Left renal cortex interstitium (tissue), 4 donors: ENCODE data around the gene RMC1. TPM values are rescaled to one million over a fixed set of nuclear protein-coding genes. Genes with fewer than 3 reads are reported as not detected.
"Not testable (repeated sequence)": the region's sequence is repeated elsewhere in the genome, so short reads cannot be mapped to it uniquely, and the experiment has no call there.

Experiments used
- DNase-seq, 4 donors: peaks; one replicate each; pipeline ENCODE4 v3.0.0-alpha.2; 2013; ENCODE audit warnings: low read depth in 4 of 4, low spot score in 2 of 4, missing footprints in 1 of 4
- polyA plus RNA-seq, 4 donors: library from polyadenylated mRNA; unstranded; fragments of 120-200 nt; gene quantifications; one replicate each; pipeline ENCODE4 v1.2.1, GENCODE V29; 2013; ENCODE audit not compliant: insufficient read length in 4 of 4

RMC1 gene
- polyA plus RNA-seq, 4 donors, result 22.1 to 26.6 (median 23.9) TPM

DNA sequence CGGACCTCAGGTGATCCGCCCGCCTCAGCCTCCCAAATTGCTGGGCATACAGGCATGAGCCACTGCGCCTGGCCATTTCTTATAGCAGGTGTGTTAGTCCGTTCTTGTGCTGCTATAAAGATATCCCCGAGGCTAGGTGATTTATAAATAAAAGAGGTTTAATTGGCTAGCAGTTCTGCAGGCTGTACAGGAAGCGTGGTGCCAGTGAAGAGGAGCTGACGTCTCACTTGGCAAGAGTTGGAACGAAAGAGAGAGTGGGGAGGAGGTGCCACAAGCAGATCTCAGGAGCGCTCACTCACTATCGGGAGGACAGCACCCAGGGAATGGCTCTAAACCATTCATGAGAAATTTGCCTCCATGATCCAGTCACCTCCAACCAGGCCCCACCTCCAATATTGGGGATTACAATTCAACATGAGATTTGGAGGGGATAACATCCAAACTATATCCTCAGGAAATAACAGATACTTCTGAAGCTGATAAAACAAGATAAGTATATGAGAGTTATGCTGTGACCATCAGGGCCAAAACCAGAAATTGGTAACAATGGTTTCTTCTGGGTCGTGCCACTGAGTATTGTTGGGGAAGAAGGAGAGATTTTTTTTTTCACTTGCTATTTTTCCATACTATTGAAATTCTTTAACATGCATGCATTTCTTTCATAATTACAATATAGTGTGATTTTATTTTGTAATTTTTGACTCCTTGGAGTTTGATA is 7.4 kb upstream of the RMC1 start:
- DNase-seq, result no peak

DNA sequence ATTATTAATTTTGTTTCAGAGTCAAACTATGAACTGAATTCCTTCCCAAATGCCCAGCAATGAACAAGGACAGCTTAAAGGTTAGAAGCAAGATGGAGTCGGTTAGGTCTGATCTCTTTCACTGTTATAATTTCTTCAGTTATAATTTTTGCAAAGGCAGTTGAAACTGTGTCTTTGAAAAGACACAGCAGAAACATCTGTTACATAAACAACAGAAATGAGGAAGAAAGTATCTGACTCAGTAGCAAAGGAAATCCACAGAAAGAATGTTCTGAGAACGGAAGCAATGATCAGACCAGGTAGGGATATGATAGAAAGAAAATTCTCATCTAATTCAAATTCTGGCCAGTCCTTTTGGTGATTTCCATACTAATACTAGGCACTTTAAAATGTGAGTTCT is 5.2 kb upstream of the RMC1 start:
- DNase-seq, result no peak

DNA sequence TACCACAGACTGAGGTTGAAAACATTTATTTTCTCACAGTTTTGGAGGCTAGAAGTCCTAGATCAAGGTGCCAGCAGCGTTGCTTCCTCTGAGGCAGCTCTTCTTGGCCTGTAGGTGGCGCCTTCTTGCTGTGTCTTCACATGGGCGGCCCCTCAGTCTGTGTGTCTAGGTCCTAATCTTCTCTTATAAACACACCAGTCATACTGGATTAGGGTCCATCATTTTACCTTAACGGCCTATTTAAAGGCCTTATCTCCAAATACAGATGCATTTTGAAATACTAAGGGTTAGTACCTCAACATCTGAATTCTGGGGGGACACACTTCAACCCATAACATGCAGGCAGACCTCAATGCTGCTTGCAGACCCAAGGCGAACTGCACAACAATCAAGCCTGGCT is 4.4 kb upstream of the RMC1 start:
- DNase-seq, result no peak

DNA sequence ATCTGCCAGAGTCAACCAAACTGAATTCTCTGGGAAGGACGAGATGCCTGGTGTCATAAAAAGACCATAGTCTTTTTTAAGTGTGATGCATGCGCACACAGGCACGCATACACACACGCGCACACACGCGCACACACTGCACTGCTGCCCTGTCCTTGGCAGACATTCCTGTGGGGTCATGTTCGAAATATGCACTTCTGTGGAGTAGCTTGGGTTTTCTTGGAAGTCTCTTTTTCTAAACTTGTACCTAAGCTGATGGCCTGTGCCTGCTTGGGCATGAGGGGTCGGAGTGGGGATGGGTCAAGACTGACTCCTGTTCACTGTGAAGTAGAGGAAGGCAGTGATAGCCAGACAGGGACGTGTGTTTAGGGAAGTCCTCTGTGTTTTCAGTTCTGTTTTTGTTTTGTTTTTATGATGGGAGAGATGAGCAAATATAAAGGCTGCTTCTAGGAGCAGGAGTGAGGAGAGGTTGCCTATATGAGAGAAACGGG is 4.0 kb upstream of the RMC1 start:
- no peak for DNase-seq

DNA sequence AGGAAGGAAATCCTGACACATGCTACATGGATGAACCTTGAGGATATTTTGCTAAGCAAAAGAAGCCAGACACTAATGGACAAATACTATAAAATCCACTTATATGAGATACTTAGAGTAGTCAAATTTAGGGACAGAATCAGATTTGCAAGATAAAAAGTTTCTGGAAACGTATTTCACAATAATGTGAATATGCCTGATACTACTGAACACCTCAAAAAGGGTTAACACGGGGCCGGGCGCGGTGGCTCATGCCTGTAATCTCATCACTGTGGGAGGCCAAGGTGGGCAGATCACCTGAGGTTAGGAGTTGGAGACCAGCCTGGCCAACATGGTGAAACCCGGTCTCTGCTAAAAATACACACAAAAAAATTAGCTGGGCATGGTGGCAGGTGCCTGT is 1.7 kb upstream of the RMC1 start:
- no peak for DNase-seq

DNA sequence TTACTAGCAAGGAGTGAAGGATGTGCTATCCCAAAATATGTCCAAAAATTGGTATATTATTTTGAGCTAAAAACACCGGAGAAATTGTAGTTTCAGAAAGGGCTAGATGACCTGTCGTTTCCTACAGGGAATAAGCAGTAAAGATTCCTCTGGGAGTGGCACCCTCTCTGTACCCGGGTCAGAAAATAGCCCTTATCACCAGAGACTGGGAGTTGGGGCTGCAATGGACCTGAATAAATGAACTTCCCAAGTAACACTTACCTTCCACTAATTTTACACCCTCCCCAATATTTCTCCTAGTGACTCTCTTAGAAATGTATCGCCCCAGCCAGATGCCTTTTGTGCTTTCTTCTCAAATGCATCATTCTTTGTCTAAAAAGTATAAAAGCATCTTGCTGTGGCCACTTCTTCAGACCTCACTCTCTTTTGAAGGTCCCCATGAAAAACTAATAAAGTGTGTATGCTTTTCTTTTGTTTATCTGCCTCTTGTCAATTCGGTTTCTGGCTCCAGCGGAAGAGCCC is 734 bp upstream of the RMC1 start:
- no peak for DNase-seq

DNA sequence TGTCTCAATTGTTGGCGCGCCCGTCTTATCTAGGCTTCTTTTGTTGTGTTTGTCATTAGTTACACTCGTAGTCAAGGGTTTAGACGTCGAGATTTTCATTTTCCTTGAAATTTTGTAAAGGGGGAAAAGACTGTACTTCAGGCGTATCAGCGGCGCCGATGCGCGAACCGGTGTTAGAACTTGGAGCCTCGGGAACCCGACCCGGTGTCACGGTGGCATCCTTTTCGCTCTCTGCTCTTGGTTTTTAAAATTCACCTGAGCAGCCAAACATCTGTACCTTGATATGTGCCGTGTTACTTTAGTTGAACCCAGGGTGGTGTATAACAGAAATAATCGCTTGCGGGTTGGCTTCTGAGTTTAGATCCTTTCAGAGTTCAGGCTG is 643 bp downstream of the RMC1 start:
- no peak for DNase-seq

- no peak for DNase-seq
Observed at GRCh38 chr18:23504720-23505119, 1.4 kb downstream of the RMC1 start.

DNA sequence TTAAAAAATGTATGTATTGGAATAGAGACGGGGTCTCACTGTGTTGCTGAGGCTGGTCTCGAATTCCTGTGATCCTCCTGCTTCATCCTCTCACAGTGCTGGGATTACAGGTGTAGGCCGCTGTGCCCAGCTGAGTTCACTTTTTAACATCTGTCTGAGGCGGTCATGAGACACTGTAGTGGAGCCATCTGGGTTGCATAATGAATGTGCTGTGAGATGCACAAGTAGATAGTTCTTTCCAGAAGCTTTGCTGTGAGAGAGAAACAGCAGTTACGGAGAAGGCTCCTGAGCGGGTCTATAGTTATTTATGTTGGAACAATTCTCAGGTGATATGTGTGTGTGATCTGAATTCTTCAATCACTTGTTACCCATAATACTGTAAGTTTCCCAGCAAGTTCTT is 3.1 kb downstream of the RMC1 start:
- DNase-seq, result no peak

GRCh38 chr18:23510923-23511322 is 7.6 kb downstream of the RMC1 start:
- not testable (repeated sequence) for DNase-seq

DNA sequence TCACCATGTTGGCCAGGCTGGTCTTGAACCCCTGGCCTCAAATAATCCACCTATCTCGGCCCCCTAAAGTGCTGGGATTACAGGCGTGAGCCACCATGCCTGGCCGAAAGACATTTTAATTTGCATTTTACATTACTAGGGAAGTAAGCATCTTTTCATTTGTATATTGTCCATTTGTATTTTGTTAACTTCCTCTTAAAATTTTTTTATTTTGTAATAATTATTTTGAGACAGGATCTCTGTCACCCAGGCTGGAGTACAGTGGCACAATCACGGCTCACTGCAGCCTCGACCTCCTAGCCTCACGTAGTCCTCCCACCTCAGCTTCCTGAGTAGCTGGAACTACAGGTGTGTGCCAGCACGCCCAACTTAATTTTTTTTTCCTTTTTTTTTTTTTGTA is 8.9 kb downstream of the RMC1 start:
- DNase-seq, result not testable (repeated sequence)

DNA sequence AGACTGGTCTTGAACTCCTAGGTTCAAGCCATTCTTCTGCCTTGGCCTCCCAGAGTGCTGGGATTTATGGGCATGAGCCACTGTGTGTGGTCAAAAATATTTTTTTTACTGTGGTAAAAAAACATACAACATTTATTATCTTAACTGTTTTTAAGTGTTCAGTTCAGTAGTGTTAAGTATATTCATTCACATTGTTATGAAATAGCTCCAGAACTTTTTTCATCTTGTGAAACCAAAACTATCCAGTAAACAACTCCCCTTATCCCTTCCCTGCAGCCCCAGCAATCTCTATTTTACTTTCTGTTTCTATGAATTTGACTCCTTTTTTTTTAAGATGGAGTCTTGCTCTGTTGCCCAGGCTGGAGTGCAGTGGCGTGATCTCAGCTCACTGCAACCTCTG is 9.3 kb downstream of the RMC1 start:
- no peak for DNase-seq

- DNase-seq, result peak in 2 of 4 donors; percentile 61 to 70
Observed at GRCh38 chr18:23515911-23516546, 12.7 kb downstream of the RMC1 start.

DNA sequence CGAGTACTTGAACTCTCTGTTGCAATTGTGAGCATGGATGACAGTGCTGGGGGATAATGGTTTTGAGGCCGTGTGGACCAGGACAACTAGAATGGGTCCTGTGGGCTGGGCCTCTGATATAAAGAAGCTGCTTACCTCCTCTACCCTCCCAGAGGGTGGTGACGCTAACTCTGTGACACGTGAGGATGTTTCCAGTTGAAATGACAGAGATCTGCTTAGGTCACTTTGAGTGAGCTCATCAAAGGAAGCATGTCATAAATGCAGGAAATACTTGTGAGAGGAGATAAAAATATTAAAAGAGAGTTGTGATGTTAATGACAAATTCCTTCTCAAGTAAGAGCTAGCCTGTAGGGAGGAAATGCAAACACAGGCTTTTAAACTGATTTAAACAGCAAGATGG is 16.4 kb downstream of the RMC1 start:
- no peak for DNase-seq

DNA sequence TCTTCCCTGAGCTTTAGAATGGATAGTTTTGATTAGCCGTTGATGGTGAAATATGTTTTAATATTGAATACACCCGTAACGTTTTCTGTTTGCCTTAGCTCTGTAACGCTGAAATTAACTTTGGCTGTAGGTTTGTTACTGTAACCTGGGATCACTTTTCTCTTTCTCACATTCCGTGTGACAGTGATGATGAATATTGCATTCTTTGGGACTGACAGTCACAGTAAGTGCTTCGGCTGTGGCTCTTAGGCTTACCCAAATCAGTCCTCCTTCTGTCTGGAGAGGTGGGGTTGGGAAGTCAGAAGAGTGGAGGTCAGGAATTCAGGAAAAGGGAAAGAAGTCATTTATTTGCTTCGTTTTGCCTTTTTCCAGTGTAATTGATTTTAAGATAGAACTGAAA is 18.0 kb downstream of the RMC1 start:
- DNase-seq, result no peak

GRCh38 chr18:23521907-23522306 is 18.6 kb downstream of the RMC1 start:
- DNase-seq, result no peak

DNA sequence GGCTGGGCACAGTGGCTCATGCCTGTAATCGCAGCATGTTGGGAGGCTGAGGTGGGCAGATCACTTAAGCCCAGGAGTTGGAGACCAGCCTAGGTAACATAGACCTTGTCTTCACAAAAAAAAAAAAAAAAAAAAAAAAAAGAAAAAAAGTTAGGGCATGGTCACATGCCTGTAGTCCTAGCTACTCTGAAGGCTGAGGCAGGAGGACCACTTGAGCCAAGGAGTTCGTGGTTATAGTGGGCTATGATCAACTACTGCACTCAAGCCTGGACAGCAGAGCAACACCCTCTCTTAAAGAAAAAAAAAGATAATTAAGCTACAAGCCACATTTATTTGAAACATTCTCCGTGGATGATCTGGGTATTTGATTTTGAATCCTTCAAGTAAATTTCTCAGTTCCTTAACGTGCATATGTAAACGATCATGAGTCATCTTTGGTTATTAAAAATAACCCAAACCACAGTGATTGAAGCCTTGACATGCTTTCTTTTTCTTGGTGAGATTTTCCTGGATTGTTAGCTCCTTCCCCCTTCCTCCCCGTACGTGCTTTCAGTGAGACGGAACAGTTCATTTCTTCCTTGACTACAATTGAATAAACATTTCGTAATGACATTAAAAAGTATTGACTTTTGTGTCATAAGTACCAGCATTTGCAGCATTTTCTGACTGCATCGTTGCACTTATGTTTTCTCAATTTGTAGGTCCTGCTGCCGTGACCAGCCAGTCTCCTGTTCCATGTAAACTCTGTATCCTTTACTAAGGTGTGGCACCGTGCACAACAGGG is 20.3 kb downstream of the RMC1 start:
- no peak for DNase-seq

GRCh38 chr18:23524213-23524707 is 20.9 kb downstream of the RMC1 start:
- no peak for DNase-seq

- DNase-seq, result no peak
Observed at GRCh38 chr18:23526501-23527063, 23.3 kb downstream of the RMC1 start.

GRCh38 chr18:23528580-23529472 is 25.5 kb downstream of the RMC1 start:
- no peak for DNase-seq
